Psoas muscle (tissue), 8 donors: ENCODE data around the gene ANXA6. TPM values are rescaled to one million over a fixed set of nuclear protein-coding genes. Genes with fewer than 3 reads are reported as not detected.
A peak's percentile ranks its signal among the peaks of the same experiment; 100 is the strongest.

ENCODE experiments used
- ATAC-seq, 4 donors: fragments of 200-7000 bp; cut with Tn5 transposase; one replicate each; pipeline ENCODE4 v1.9.1; 2020; ENCODE audit warnings: moderate library complexity in 3 of 4, mild to moderate bottlenecking in 2 of 4
- DNase-seq, 2 donors: peaks; one replicate each; pipeline ENCODE4 v3.0.0-alpha.2; 2020
- H3K27ac ChIP-seq: fragments of 200-600 bp; one replicate; pipeline ENCODE4 v1.8.0; 2022
- H3K27me3 ChIP-seq, 3 donors: fragments of 200-600 bp in 1 of 3; one replicate each; pipeline versions ENCODE4 v1.6.1 to v1.8.0; 2013 to 2022; ENCODE audit warnings: low read length in 2 of 3, mild to moderate bottlenecking in 2 of 3, moderate library complexity in 1 of 3; ENCODE audit not compliant: insufficient read depth in 3 of 3
- H3K36me3 ChIP-seq, 2 donors: fragments of 200-600 bp in 1 of 2; one replicate each; pipeline versions ENCODE4 v1.6.1 to v1.8.0; 2013 to 2022; ENCODE audit warnings: low read depth in 1 of 2, mild to moderate bottlenecking in 1 of 2, moderate library complexity in 1 of 2; ENCODE audit not compliant: insufficient read depth in 1 of 2
- H3K4me1 ChIP-seq: fragments of 200-600 bp; one replicate; pipeline ENCODE4 v1.8.0; 2022
- H3K4me3 ChIP-seq: fragments of 200-600 bp; one replicate; pipeline ENCODE4 v1.8.0; 2022; ENCODE audit warnings: mild to moderate bottlenecking
- H3K9me3 ChIP-seq: fragments of 200-600 bp; one replicate; pipeline ENCODE4 v1.8.0; 2022
- CTCF ChIP-seq: fragments of 200-600 bp; IDR thresholded peaks from one replicate; pipeline ENCODE4 v1.8.0; 2022; ENCODE audit warnings: antibody characterized with exemption
- WGBS, 3 donors: extraction: QIAGEN DNeasy Blood & Tissue Kit; methylation state at CpG; one replicate each; pipeline versions ENCODE4 v1.1.6 to v1.1.7; 2013; 5-methylcytosine and 5-hydroxymethylcytosine counted together
- intact Hi-C, 2 donors: fragments of 100-400 bp; cut with DNase I; formaldehyde crosslinking; loops; one replicate each; pipeline versions ENCODE4 v1.11.0 to v1.14.2; 2022
- polyA plus RNA-seq, 3 donors: library from polyadenylated mRNA; stranded (reverse); fragments of 200-250 nt; gene quantifications; one replicate each; pipeline ENCODE4 v1.2.3, GENCODE V29; 2013
- total RNA-seq, 4 donors: library from RNA; stranded (reverse); fragmentation: NEBNext Ultra II Directional in 2 of 4; extraction: Animal tissue kit (Norgen Biotek cat#: 25700) in 2 of 4; gene quantifications; one replicate each; pipeline versions ENCODE4 v1.2.1 to v1.2.4, GENCODE V29; 2021 to 2023
- donor health status: healthy with polysubstance abuse.
- donor health status: DM: no; HTN: no; CAD: no; lungs with moderate emphysema.
- donor health status: Bipolar disorder and iron deficiency.
- donor health status: healthy.
- donor health status: DM: yes; HTN: yes; CAD: no.
- donor health status: DM: no; HTN: no; CAD: no.
- donor health status: DM: no; HTN: no; CAD: no.
- donor health status: DM: yes; HTN: yes; CAD: no.

The ANXA6 gene
- total and polyA plus RNA-seq, 7 donors, result 81.4 to 234 (median 133) TPM

DNA sequence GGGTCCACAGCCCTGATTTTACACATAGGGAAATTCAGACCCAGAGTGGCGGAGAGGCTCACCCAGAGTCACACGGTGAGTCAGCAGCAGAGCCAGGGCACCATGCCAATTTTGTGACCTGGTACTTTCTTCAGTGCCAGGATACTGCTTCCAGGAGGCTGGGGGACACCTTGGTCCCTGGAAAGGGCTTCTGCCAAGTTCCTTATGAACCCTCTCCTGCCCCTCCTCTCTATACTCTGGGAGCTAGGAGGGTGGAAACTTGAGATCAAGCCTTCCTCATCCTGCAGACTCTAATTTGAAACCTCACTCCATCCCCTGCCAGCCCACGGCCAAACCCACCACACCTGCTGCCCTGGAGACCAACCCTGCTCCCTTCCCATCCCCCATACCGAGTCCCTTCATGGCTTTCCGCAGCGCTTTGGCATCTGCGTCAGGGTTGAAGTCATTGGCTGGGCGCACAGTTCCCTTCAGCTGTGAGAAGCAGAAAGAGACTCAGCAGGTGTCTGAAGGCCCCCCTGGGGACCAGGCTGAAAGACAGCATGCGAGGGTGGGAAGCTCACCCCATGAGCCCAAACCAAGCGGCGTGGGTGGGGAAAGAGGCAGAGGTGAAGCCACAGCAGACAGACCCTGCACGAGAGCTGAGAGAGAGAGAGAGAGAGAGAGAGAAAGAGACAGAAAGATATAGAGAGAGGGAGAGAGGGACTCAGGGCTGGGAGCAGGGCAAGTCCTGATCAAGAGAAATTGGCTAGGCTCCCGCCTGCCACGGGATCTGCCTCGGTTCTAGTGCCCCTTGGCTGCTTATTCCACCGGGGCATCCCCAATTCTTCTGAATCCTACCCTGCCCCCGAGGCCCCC lies 33.5 kb downstream of the ANXA6 start:
- DNase-seq, result peak; percentile 72 to 88
- H3K27ac ChIP-seq, result peak overlapping the region; percentile 86
- H3K9me3 ChIP-seq, result no peaks in the 10 kb centered on the region
- ATAC-seq, result peak; percentile 83 to 88 (median 84)
- H3K4me3 ChIP-seq, result peak overlapping the region; percentile 28
- no peak for TF ChIP-seq CTCF
- intact Hi-C loops, result loop anchor here (2.0 to 10.0 kb wide), 2 partner anchors 115 to 191 kb away; no protein-coding TSS in a partner anchor
- H3K36me3 ChIP-seq, result peaks cover 9 to 77% of the 10 kb centered on the region in 2 donors
- 13 to 34% (median 17%) methylated on average over 17 of the region's 17 CpGs for WGBS, 3 donors
- no peaks in the 10 kb centered on the region for H3K27me3 ChIP-seq
- peaks cover 36% of the 10 kb centered on the region for H3K4me1 ChIP-seq

DNA sequence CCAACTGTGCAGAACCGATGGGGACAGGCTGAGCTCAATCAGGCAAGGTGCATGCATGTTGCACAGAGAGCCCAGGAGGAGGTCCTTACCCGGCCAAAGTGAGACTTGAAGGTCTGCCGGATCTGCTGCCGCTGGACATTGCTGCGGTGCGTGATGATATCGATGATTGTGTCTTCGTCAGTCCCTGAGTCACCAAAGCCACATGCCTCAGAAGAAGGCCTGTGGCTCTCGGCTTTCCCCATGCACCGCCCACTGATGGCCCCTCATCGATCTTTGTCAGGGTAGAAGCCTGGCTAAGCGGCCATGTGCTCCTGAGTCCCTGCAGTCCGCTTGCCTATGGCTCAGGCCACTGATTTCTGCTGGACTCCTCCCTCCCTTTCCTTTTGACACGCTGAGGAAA lies 34.8 kb downstream of the ANXA6 start:
- Histone ChIP-seq H3K4me1 (peaks cover 36% of the 10 kb centered on the region), H3K4me3 (no peak overlapping the region), H3K27ac (peak overlapping the region; percentile 86), H3K27me3 (no peaks in the 10 kb centered on the region), H3K36me3 (peaks cover 4 to 77% of the 10 kb centered on the region in 2 donors), H3K9me3 (no peaks in the 10 kb centered on the region)
- 89 to 94% (median 90%) methylated on average over 14 of the region's 14 CpGs for WGBS, 3 donors
- ATAC-seq (no peak), DNase-seq (no peak)
- intact Hi-C loops, result loop anchor here in 1 of 2 donors (10.0 kb wide), 1 partner anchor 192 kb away; no protein-coding TSS in a partner anchor
- no peak for TF ChIP-seq CTCF

DNA sequence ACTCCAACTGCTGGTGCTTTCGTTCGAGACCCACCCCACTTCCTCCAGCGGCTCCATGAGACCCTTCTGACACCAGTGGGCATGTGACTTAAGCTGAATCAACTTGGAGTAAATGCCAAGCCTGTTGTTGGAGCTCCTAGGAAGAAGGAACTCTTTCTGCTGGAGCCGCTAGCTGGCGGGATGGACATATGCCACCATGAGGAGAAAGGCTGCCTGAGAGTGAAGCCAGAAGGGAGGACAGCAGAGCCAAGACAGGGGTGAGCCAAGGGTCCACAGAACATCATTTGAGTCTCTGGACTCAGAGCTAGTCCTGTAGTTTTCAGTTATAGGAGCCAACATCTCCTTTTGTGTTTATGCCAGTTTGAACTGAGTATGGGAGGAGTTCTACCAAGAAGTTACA lies 35.9 kb downstream of the ANXA6 start:
- ATAC-seq (no peak), DNase-seq (no peak)
- 59 to 67% (median 59%) methylated on average over 5 of the region's 5 CpGs for WGBS, 3 donors
- no peak for TF ChIP-seq CTCF
- Histone ChIP-seq H3K27ac (peak overlapping the region; percentile 86), H3K27me3 (no peaks in the 10 kb centered on the region), H3K4me1 (peaks cover 33% of the 10 kb centered on the region), H3K4me3 (no peak overlapping the region), H3K9me3 (no peaks in the 10 kb centered on the region), H3K36me3 (peaks cover 0 to 77% of the 10 kb centered on the region in 2 donors)
- intact Hi-C loops, result loop anchor here in 1 of 2 donors (10.0 kb wide), 1 partner anchor 193 kb away; no protein-coding TSS in a partner anchor

- H3K27me3 ChIP-seq, result no peaks in the 10 kb centered on the region
- H3K9me3 ChIP-seq, result no peaks in the 10 kb centered on the region
- no peak for ATAC-seq
- H3K36me3 ChIP-seq, result peaks cover 2 to 82% of the 10 kb centered on the region in 2 donors
- no peak for DNase-seq
- H3K4me3 ChIP-seq, result no peak overlapping the region
- H3K27ac ChIP-seq, result peak overlapping the region; percentile 86
- 94 to 97% (median 96%) methylated on average over 2 of the region's 2 CpGs for WGBS, 3 donors
- intact Hi-C loops, result loop anchor here in 1 of 2 donors (10.0 kb wide), 1 partner anchor 194 kb away; no protein-coding TSS in a partner anchor
- TF ChIP-seq CTCF, result no peak
- H3K4me1 ChIP-seq, result peaks cover 31% of the 10 kb centered on the region
Observed at GRCh38 chr5:151121095-151121494, 36.5 kb downstream of the ANXA6 start.
